GM06990 (cell line): Measurements from ENCODE around the gene BPGM.

Experiments
- DNase-seq: peaks from one replicate; pipeline ENCODE4 v3.0.0-alpha.2; 2011; ENCODE audit not compliant: insufficient read length; ENCODE audit errors: extremely low read depth
- H3K27me3 ChIP-seq: replicated peaks from 2 replicates; pipeline ENCODE4 v1.6.0; 2011; ENCODE audit warnings: low read length; ENCODE audit not compliant: control insufficient read depth, insufficient read depth
- H3K36me3 ChIP-seq: 2 replicates; pipeline ENCODE4 v1.5.1; 2011; ENCODE audit warnings: low read length; ENCODE audit not compliant: control insufficient read depth, insufficient read depth
- H3K4me3 ChIP-seq: replicated peaks from 2 replicates; pipeline ENCODE4 v1.5.1; 2011; ENCODE audit warnings: low read depth, mild to moderate bottlenecking, control low read depth, low read length
- CTCF ChIP-seq: IDR thresholded peaks from 2 replicates; pipeline ENCODE4 v1.5.1; 2011; ENCODE audit warnings: low read length, control low read depth, mild to moderate bottlenecking, inconsistent platforms; ENCODE audit not compliant: insufficient read depth, poor library complexity, severe bottlenecking

The BPGM gene

GRCh38 chr7:134712196-134712595 lies 65.5 kb downstream of the BPGM start:
- no peaks in the 10 kb centered on the region for H3K27me3 ChIP-seq
- no peak overlapping the region for H3K4me3 ChIP-seq
- no peak for DNase-seq
- no peaks in the 10 kb centered on the region for H3K36me3 ChIP-seq
- no peak for TF ChIP-seq CTCF

GRCh38 chr7:134714470-134715205 lies 68.0 kb downstream of the BPGM start:
- Histone ChIP-seq H3K36me3 (no peaks in the 10 kb centered on the region), H3K27me3 (no peaks in the 10 kb centered on the region), H3K4me3 (no peak overlapping the region)
- no peak for TF ChIP-seq CTCF
- no peak for DNase-seq

GRCh38 chr7:134718211-134718875 lies 71.7 kb downstream of the BPGM start:
- Histone ChIP-seq H3K27me3 (no peaks in the 10 kb centered on the region), H3K4me3 (no peak overlapping the region), H3K36me3 (no peaks in the 10 kb centered on the region)
- TF ChIP-seq CTCF, result no peak
- no peak for DNase-seq

DNA sequence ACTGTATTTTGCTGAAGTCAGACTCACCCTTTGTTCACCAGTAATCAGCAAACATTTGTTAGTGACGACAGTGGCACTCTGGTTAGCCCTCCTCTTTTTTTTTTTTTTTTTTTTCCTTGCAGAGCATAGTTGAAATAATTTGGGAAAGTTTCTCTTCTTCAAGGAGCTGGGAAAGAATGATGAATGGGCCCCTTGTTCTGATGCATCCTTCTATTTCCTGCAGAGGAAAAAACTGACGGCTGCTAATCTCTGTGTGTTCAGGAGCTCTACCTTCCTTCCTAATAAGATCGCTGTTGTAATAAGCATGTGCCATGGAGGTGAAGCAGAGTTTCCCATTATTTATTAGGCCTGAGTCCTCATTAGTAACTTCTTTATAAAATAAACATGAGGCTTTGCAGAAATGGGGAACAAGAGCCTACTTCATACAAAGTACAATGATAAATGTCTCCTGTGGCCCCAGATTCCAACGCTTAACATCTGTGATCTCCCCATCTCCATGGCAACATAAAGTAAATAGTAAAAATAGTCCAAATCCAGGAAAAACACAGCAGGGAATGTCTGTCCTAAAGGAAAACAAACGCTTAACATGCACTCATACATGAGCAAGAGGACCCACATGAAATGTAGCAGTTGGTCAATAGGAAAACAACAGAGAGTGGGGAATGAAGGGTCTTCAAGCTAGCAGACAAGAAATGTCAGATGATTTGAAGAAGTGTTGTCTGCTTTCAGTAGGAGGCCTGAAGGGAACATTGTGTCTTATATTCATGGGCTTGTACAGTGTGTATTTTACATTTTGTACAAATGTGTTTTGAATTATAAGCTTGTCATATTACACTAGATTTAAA lies 73.7 kb downstream of the BPGM start:
- H3K27me3 ChIP-seq, result no peaks in the 10 kb centered on the region
- DNase-seq, result no peak
- H3K4me3 ChIP-seq, result no peak overlapping the region
- no peaks in the 10 kb centered on the region for H3K36me3 ChIP-seq
- no peak for TF ChIP-seq CTCF

GRCh38 chr7:134721171-134721570 lies 74.5 kb downstream of the BPGM start:
- Histone ChIP-seq H3K27me3 (no peaks in the 10 kb centered on the region), H3K4me3 (no peak overlapping the region), H3K36me3 (no peaks in the 10 kb centered on the region)
- DNase-seq, result no peak
- no peak for TF ChIP-seq CTCF
